ENCODE results near the gene VSTM4.

DNA sequence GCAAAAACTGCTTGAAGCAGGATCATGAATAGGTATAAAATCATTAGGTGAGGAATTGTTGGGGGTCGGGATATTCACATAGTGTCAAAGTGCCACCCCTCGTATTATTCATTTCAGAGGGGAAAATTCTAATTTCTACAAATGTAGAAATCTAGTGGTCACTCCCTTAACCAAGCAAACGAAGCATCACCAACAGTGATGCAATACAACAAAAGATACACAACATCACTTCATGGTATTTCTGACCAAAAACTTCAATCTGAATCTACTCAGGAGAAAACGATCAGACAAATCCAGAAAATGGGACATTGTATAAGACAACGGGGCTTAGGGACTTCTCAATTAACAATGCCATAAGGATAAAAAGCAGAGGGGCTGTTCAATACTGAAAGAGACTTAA lies 44.8 kb upstream of the VSTM4 start:
- TF ChIP-seq, protein P1, sequence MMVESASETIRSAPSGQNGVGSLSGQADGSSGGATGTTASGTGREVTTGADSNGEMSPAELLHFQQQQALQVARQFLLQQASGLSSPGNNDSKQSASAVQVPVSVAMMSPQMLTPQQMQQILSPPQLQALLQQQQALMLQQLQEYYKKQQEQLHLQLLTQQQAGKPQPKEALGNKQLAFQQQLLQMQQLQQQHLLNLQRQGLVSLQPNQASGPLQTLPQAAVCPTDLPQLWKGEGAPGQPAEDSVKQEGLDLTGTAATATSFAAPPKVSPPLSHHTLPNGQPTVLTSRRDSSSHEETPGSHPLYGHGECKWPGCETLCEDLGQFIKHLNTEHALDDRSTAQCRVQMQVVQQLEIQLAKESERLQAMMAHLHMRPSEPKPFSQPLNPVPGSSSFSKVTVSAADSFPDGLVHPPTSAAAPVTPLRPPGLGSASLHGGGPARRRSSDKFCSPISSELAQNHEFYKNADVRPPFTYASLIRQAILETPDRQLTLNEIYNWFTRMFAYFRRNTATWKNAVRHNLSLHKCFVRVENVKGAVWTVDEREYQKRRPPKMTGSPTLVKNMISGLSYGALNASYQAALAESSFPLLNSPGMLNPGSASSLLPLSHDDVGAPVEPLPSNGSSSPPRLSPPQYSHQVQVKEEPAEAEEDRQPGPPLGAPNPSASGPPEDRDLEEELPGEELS (CRISPR knock-in tag; IDR thresholded peaks at IDR 0.05): no peak
- TF ChIP-seq, protein P2, sequence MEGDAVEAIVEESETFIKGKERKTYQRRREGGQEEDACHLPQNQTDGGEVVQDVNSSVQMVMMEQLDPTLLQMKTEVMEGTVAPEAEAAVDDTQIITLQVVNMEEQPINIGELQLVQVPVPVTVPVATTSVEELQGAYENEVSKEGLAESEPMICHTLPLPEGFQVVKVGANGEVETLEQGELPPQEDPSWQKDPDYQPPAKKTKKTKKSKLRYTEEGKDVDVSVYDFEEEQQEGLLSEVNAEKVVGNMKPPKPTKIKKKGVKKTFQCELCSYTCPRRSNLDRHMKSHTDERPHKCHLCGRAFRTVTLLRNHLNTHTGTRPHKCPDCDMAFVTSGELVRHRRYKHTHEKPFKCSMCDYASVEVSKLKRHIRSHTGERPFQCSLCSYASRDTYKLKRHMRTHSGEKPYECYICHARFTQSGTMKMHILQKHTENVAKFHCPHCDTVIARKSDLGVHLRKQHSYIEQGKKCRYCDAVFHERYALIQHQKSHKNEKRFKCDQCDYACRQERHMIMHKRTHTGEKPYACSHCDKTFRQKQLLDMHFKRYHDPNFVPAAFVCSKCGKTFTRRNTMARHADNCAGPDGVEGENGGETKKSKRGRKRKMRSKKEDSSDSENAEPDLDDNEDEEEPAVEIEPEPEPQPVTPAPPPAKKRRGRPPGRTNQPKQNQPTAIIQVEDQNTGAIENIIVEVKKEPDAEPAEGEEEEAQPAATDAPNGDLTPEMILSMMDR (IDR thresholded peaks at IDR 0.05): no peak
- TF ChIP-seq, protein P3, sequence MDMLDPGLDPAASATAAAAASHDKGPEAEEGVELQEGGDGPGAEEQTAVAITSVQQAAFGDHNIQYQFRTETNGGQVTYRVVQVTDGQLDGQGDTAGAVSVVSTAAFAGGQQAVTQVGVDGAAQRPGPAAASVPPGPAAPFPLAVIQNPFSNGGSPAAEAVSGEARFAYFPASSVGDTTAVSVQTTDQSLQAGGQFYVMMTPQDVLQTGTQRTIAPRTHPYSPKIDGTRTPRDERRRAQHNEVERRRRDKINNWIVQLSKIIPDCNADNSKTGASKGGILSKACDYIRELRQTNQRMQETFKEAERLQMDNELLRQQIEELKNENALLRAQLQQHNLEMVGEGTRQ (CRISPR knock-in tag; IDR thresholded peaks at IDR 0.05): no peak
- TF ChIP-seq CREB1 (CRISPR knock-in tag; IDR thresholded peaks at IDR 0.05) (no peak), PRRX2 (CRISPR knock-in tag; IDR thresholded peaks at IDR 0.05) (no peak)

Measured in WTC11 (cell line).